Mammary epithelial cell (primary cell): Measurements from ENCODE around the gene NNMT.

Experiments used
- CTCF ChIP-seq, 2 donors: IDR thresholded peaks in 1 of 2; conservative IDR thresholded peaks in 1 of 2; 2 replicates each; pipeline ENCODE4 v1.5.1; 2011 to 2012; ENCODE audit warnings: inconsistent platforms in 2 of 2, low read length in 2 of 2, mild to moderate bottlenecking in 2 of 2, control low read depth in 1 of 2, low read depth in 1 of 2; ENCODE audit not compliant: insufficient read depth in 1 of 2; ENCODE audit errors: extremely low read depth in 1 of 2
- EZH2 ChIP-seq: IDR thresholded peaks from 2 replicates; pipeline ENCODE4 v1.6.1; 2012; ENCODE audit warnings: low read length, inconsistent platforms, borderline replicate concordance

GRCh38 chr11:114273071-114273470 lies 23.1 kb upstream of the NNMT start:
- TF ChIP-seq CTCF (conservative IDR thresholded peaks at IDR 0.05 in 1 of 2, IDR thresholded peaks at IDR 0.05 in 1 of 2; ENCODE audit: extremely low read depth in 1 of 2, insufficient read depth in 1 of 2, low read depth in 1 of 2, low read length in 2 of 2) (no peak), EZH2 (no peak)
